H9 (cell line): Measurements from ENCODE around the gene MTA3. TPM values are rescaled to one million over a fixed set of nuclear protein-coding genes. Genes with fewer than 3 reads are reported as not detected.

Experiments
- DNase-seq: peaks from one replicate; pipeline ENCODE4 v3.0.0-alpha.2; 2017
- H2AFZ ChIP-seq: one replicate; pipeline ENCODE4 v1.6.1; 2013; ENCODE audit warnings: mild to moderate bottlenecking, low read length, control low read depth, moderate library complexity
- H2AK5ac ChIP-seq: 2 replicates; pipeline ENCODE4 v1.6.1; 2013; ENCODE audit warnings: low read length, control low read depth, mixed read lengths; ENCODE audit not compliant: insufficient read length
- H2BK120ac ChIP-seq: one replicate; pipeline ENCODE4 v1.6.1; 2013; ENCODE audit warnings: low read depth, mild to moderate bottlenecking, low read length, control low read depth, inconsistent platforms; ENCODE audit not compliant: poor library complexity, severe bottlenecking
- H2BK12ac ChIP-seq: 2 replicates; pipeline ENCODE4 v1.6.1; 2013; ENCODE audit warnings: low read length, control low read depth, mixed read lengths, low read depth; ENCODE audit not compliant: insufficient read length
- H2BK15ac ChIP-seq: 2 replicates; pipeline ENCODE4 v1.6.1; 2013; ENCODE audit warnings: low read depth, low read length, control low read depth
- H2BK20ac ChIP-seq: one replicate; pipeline ENCODE4 v1.6.1; 2013; ENCODE audit warnings: low read depth, mild to moderate bottlenecking, low read length, control low read depth, inconsistent platforms; ENCODE audit not compliant: poor library complexity, severe bottlenecking
- H2BK5ac ChIP-seq: 2 replicates; pipeline ENCODE4 v1.6.1; 2013; ENCODE audit warnings: low read length, control low read depth, mixed read lengths; ENCODE audit not compliant: insufficient read length
- H3K14ac ChIP-seq: 2 replicates; pipeline ENCODE4 v1.6.1; 2013; ENCODE audit warnings: low read length, control low read depth; ENCODE audit not compliant: insufficient read depth
- H3K18ac ChIP-seq: 2 replicates; pipeline ENCODE4 v1.6.1; 2013; ENCODE audit warnings: low read depth, mild to moderate bottlenecking, mixed read lengths, low read length, control low read depth; ENCODE audit not compliant: insufficient read length
- H3K23ac ChIP-seq: 2 replicates; pipeline ENCODE4 v1.6.1; 2013; ENCODE audit warnings: low read length, control low read depth, mixed read lengths, low read depth; ENCODE audit not compliant: insufficient read length
- H3K23me2 ChIP-seq: 2 replicates; pipeline ENCODE4 v1.6.1; 2013; ENCODE audit warnings: low read depth, mild to moderate bottlenecking, mixed read lengths, low read length, control low read depth; ENCODE audit not compliant: insufficient read length, poor library complexity, severe bottlenecking
- H3K27ac ChIP-seq: 2 replicates; pipeline ENCODE4 v1.5.1; 2013; ENCODE audit warnings: low read length, control low read depth, mixed read lengths, low read depth; ENCODE audit not compliant: insufficient read length
- H3K27me3 ChIP-seq: 2 replicates; pipeline ENCODE4 v1.6.1; 2013; ENCODE audit warnings: low read length, control low read depth, inconsistent platforms; ENCODE audit not compliant: insufficient read depth
- H3K4ac ChIP-seq: 2 replicates; pipeline ENCODE4 v1.6.1; 2013; ENCODE audit warnings: low read depth, mild to moderate bottlenecking, control low read depth, inconsistent platforms, low read length, moderate library complexity
- H3K4me1 ChIP-seq: 2 replicates; pipeline ENCODE4 v1.6.1; 2013; ENCODE audit warnings: low read length, control low read depth, inconsistent platforms; ENCODE audit not compliant: insufficient read depth
- H3K4me2 ChIP-seq: 2 replicates; pipeline ENCODE4 v1.6.1; 2013; ENCODE audit warnings: low read length, control low read depth, mixed read lengths; ENCODE audit not compliant: insufficient read length, insufficient read depth
- H3K56ac ChIP-seq: 2 replicates; pipeline ENCODE4 v1.6.1; 2013; ENCODE audit warnings: low read depth, mild to moderate bottlenecking, mixed read lengths, low read length, control low read depth; ENCODE audit not compliant: insufficient read length
- H3K79me1 ChIP-seq: 2 replicates; pipeline ENCODE4 v1.6.1; 2013; ENCODE audit warnings: low read depth, mild to moderate bottlenecking, moderate library complexity, low read length, control low read depth, inconsistent platforms; ENCODE audit not compliant: insufficient read depth, poor library complexity, severe bottlenecking
- H3K79me2 ChIP-seq: 2 replicates; pipeline ENCODE4 v1.6.1; 2013; ENCODE audit warnings: low read length, control low read depth, inconsistent platforms; ENCODE audit not compliant: insufficient read depth
- H3K9ac ChIP-seq: 2 replicates; pipeline ENCODE4 v1.6.1; 2013; ENCODE audit warnings: low read length, control low read depth, mixed read lengths; ENCODE audit not compliant: insufficient read length; ENCODE audit errors: extremely low read depth
- H3K9me3 ChIP-seq: one replicate; pipeline ENCODE4 v1.6.1; 2013; ENCODE audit warnings: low read depth, low read length, inconsistent platforms; ENCODE audit not compliant: control insufficient read depth
- H3T11ph ChIP-seq: one replicate; pipeline ENCODE4 v1.6.1; 2013; ENCODE audit warnings: mild to moderate bottlenecking, low read length, control low read depth, inconsistent platforms
- H4K20me1 ChIP-seq: one replicate; pipeline ENCODE4 v1.6.1; 2013; ENCODE audit not compliant: control insufficient read depth, insufficient read length, insufficient read depth
- H4K5ac ChIP-seq: 2 replicates; pipeline ENCODE4 v1.6.1; 2013; ENCODE audit warnings: low read depth, mild to moderate bottlenecking, mixed read lengths, low read length, control low read depth; ENCODE audit not compliant: insufficient read length
- H4K8ac ChIP-seq: replicated peaks from 2 replicates; pipeline ENCODE4 v1.6.1; 2013; ENCODE audit warnings: low read length, control low read depth, mixed read lengths, low read depth; ENCODE audit not compliant: insufficient read length
- H4K91ac ChIP-seq: 2 replicates; pipeline ENCODE4 v1.6.1; 2013; ENCODE audit warnings: low read depth, mild to moderate bottlenecking, moderate library complexity, mixed read lengths, low read length, control low read depth; ENCODE audit not compliant: insufficient read length
- H3K27ac Mint-ChIP-seq, 3 experiments: 2 replicates in 2 of 3; 3 replicates in 1 of 3; pipeline ENCODE4 v1.8.0; 2020 to 2021; ENCODE audit warnings: mixed read lengths in 3 of 3, mild to moderate bottlenecking in 1 of 3, moderate library complexity in 1 of 3
- H3K27me3 Mint-ChIP-seq: 2 replicates; pipeline ENCODE4 v1.8.0; 2021; ENCODE audit warnings: low read depth, mild to moderate bottlenecking, moderate library complexity, mixed read lengths
- H3K36me3 Mint-ChIP-seq, 3 experiments: 2 replicates in 2 of 3; 3 replicates in 1 of 3; pipeline ENCODE4 v1.8.0; 2020 to 2021; ENCODE audit warnings: low read depth in 3 of 3, mixed read lengths in 3 of 3; ENCODE audit not compliant: insufficient read depth in 1 of 3
- H3K4me1 Mint-ChIP-seq, 2 experiments: 2 replicates each; pipeline ENCODE4 v1.8.0; 2020; ENCODE audit warnings: mixed read lengths in 2 of 2
- H3K4me3 Mint-ChIP-seq, 2 experiments: 2 replicates in 1 of 2; 3 replicates in 1 of 2; pipeline ENCODE4 v1.8.0; 2020 to 2021; ENCODE audit warnings: mild to moderate bottlenecking in 2 of 2, mixed read lengths in 2 of 2, moderate library complexity in 1 of 2
- H3K9me3 Mint-ChIP-seq, 2 experiments: 2 replicates in 1 of 2; 3 replicates in 1 of 2; pipeline ENCODE4 v1.8.0; 2020; ENCODE audit warnings: mild to moderate bottlenecking in 2 of 2, mixed read lengths in 2 of 2, moderate library complexity in 1 of 2
- WGBS: extraction: QIAGEN DNeasy Blood & Tissue Kit; methylation state at CpG from one replicate; pipeline ENCODE4 v1.1.7; 2013; ENCODE audit warnings: missing lambda C conversion rate, low lambda C conversion rate, mixed read lengths; ENCODE audit not compliant: insufficient read length; ENCODE audit errors: extremely low coverage; 5-methylcytosine and 5-hydroxymethylcytosine counted together
- total RNA-seq: library from RNA; stranded (reverse); gene quantifications from 2 replicates; pipeline ENCODE4 v1.2.1, GENCODE V29; 2021
- TF ChIP-seq, protein P1 (sequence below): fragments of 200-600 bp; sonication (generic); conservative IDR thresholded peaks from 3 replicates; pipeline ENCODE4 v1.8.0; 2021; ENCODE audit warnings: antibody characterized with exemption, mild to moderate bottlenecking

Gene MTA3
- total RNA-seq, 1 experiment from 2014 or later, result 253 TPM

DNA sequence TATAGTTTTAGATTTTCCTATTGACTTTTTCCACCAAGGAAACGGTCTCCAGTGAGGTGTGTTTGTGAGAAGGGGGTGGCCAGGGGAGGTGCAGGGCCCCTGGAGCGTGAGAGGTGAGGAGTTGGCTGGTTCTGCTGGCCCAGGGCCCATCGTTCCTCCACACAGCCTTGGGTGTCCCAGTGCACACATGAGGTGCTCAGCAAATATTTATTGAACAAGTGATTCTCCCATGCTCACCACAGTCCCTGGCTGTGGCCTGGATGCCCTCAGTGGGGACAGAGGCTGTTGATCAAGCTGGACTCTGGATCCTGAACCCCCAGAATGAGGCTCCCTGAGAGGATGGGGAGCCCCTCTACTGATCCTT, 219.0 kb downstream of the MTA3 start:
- no peak overlapping the region for H2BK12ac ChIP-seq
- H3K27ac ChIP-seq, result no peak overlapping the region
- WGBS, result no CpG with 5 or more reads among the region's 3 CpGs
- H3K9me3 ChIP-seq, result no peaks in the 10 kb centered on the region
- no peak overlapping the region for H3K4me3 Mint-ChIP-seq
- no peaks in the 10 kb centered on the region for H4K20me1 ChIP-seq
- H3K27me3 ChIP-seq, result peaks cover 7% of the 10 kb centered on the region; the same call in 1 of the 2 replicates
- H2BK5ac ChIP-seq, result no peak overlapping the region
- H3K4me1 ChIP-seq, result no peaks in the 10 kb centered on the region
- H3K4me1 Mint-ChIP-seq, result peaks cover 11 to 40% of the 10 kb centered on the region in 2 experiments
- no peak overlapping the region for H3T11ph ChIP-seq
- no peak overlapping the region for H2AFZ ChIP-seq
- no peak overlapping the region for H2BK15ac ChIP-seq
- H3K79me1 ChIP-seq, result no peaks in the 10 kb centered on the region
- H3K27ac Mint-ChIP-seq, result no peak overlapping the region
- H3K36me3 Mint-ChIP-seq, result peaks cover 2 to 8% (median 6%) of the 10 kb centered on the region in 3 experiments
- H4K91ac ChIP-seq, result no peak overlapping the region
- no peak overlapping the region for H3K4ac ChIP-seq
- H2BK20ac ChIP-seq, result no peak overlapping the region
- peaks cover 24% of the 10 kb centered on the region for H3K27me3 Mint-ChIP-seq
- no peak overlapping the region for H3K18ac ChIP-seq
- no peak overlapping the region for H3K9ac ChIP-seq
- H3K14ac ChIP-seq, result no peak overlapping the region
- no peak overlapping the region for H4K5ac ChIP-seq
- no peak for DNase-seq
- no peaks in the 10 kb centered on the region for H3K79me2 ChIP-seq
- no peak overlapping the region for H3K56ac ChIP-seq
- peaks cover 5% of the 10 kb centered on the region for H3K23me2 ChIP-seq
- H3K9me3 Mint-ChIP-seq, result peaks cover 0 to 1% of the 10 kb centered on the region in 2 experiments; a peak in 1 of 5 replicates
- TF ChIP-seq, protein P1, sequence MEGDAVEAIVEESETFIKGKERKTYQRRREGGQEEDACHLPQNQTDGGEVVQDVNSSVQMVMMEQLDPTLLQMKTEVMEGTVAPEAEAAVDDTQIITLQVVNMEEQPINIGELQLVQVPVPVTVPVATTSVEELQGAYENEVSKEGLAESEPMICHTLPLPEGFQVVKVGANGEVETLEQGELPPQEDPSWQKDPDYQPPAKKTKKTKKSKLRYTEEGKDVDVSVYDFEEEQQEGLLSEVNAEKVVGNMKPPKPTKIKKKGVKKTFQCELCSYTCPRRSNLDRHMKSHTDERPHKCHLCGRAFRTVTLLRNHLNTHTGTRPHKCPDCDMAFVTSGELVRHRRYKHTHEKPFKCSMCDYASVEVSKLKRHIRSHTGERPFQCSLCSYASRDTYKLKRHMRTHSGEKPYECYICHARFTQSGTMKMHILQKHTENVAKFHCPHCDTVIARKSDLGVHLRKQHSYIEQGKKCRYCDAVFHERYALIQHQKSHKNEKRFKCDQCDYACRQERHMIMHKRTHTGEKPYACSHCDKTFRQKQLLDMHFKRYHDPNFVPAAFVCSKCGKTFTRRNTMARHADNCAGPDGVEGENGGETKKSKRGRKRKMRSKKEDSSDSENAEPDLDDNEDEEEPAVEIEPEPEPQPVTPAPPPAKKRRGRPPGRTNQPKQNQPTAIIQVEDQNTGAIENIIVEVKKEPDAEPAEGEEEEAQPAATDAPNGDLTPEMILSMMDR, result no peak
- no peak overlapping the region for H2BK120ac ChIP-seq
- H3K4me2 ChIP-seq, result no peak overlapping the region
- no peak overlapping the region for H2AK5ac ChIP-seq
- no peak overlapping the region for H4K8ac ChIP-seq
- no peak overlapping the region for H3K23ac ChIP-seq
